GM12878 (cell line): ENCODE data around the gene SLC22A7. TPM values are rescaled to one million over a fixed set of nuclear protein-coding genes. Genes with fewer than 3 reads are reported as not detected.
A peak's percentile ranks its signal among the peaks of the same experiment; 100 is the strongest.

Source experiments
- ATAC-seq: fragments of 200-7000 bp; cut with Tn5 transposase; 3 replicates; pipeline ENCODE4 v1.9.1; 2020; ENCODE audit warnings: mild to moderate bottlenecking, moderate library complexity
- BruUV-seq: library from RNA; stranded (reverse); fragments of 400-500 nt; replicated peaks from 2 replicates; lab custom pipeline; 2021; lab: Mats Ljungman, UMichigan
- CTCF ChIA-PET: fragments of 300-600 bp; sonication (Branson Sonifier 250); formaldehyde crosslinking; extraction: SDS; loops from one replicate; lab custom pipeline; 2021; ENCODE audit warnings: inconsistent platforms; lab: Yijun Ruan, JAX
- POLR2A ChIA-PET: fragments of 350-600 bp; formaldehyde crosslinking; extraction: SDS; loops from one replicate; lab custom pipeline; 2021; ENCODE audit warnings: inconsistent platforms; lab: Charles Lee
- RAD21 ChIA-PET: fragments of 300-600 bp; sonication (Branson Sonifier 250); formaldehyde crosslinking; loops from one replicate; lab custom pipeline; 2023; ENCODE audit warnings: antibody characterized with exemption; ENCODE audit not compliant: unreplicated experiment; lab: Charles Lee
- SMC1A ChIA-PET: fragments of 300-600 bp; sonication (Branson Sonifier 250); formaldehyde crosslinking; loops from one replicate; lab custom pipeline; 2023; ENCODE audit not compliant: unreplicated experiment, uncharacterized antibody; lab: Charles Lee
- DNase-seq: peaks from one replicate; pipeline ENCODE4 v3.0.0-alpha.2; 2011; ENCODE audit warnings: low read depth, low spot score
- FAIRE-seq: peaks from 3 replicates; lab custom pipeline; 2011; peaks lifted over from hg19 to GRCh38; lab: Jason Lieb, UNC
- H2AFZ ChIP-seq: 2 replicates; pipeline ENCODE4 v1.6.0; 2011; ENCODE audit warnings: low read depth, low read length, control low read depth; ENCODE audit not compliant: control insufficient read depth
- H3K27ac ChIP-seq: 2 replicates; pipeline ENCODE4 v1.5.1; 2011; ENCODE audit warnings: control low read depth; ENCODE audit not compliant: control insufficient read depth, insufficient read depth
- H3K27me3 ChIP-seq, 2 experiments: replicated peaks in 1 of 2; 2 replicates each; pipeline versions ENCODE4 v1.6.0 to v1.6.1; 2011; ENCODE audit warnings: low read length in 1 of 2; ENCODE audit not compliant: control insufficient read depth in 2 of 2, insufficient read depth in 2 of 2
- H3K36me3 ChIP-seq, 2 experiments: 2 replicates each; pipeline ENCODE4 v1.5.1; 2011; ENCODE audit warnings: low read length in 1 of 2; ENCODE audit not compliant: control insufficient read depth in 2 of 2, insufficient read depth in 2 of 2
- H3K4me1 ChIP-seq: 2 replicates; pipeline ENCODE4 v1.6.1; 2011; ENCODE audit warnings: mild to moderate bottlenecking, low read length, moderate library complexity, mixed read lengths; ENCODE audit not compliant: control insufficient read depth, insufficient read depth
- H3K4me2 ChIP-seq: 2 replicates; pipeline ENCODE4 v1.6.0; 2011; ENCODE audit warnings: control low read depth; ENCODE audit not compliant: control insufficient read depth, insufficient read depth
- H3K4me3 ChIP-seq: fragments of 200-600 bp; sonication (generic); 2 replicates; pipeline ENCODE4 v1.5.1; 2016
- H3K79me2 ChIP-seq: 2 replicates; pipeline ENCODE4 v1.6.0; 2011; ENCODE audit warnings: low read length; ENCODE audit not compliant: control insufficient read depth, insufficient read depth
- H3K9ac ChIP-seq: 2 replicates; pipeline ENCODE4 v1.8.0; 2011; ENCODE audit warnings: low read length, control low read depth, mixed read lengths; ENCODE audit not compliant: control insufficient read depth, insufficient read depth
- H3K9me3 ChIP-seq: replicated peaks from 3 replicates; pipeline ENCODE4 v1.5.1; 2011; ENCODE audit warnings: mild to moderate bottlenecking, low read length; ENCODE audit not compliant: control insufficient read depth, insufficient read depth
- H4K20me1 ChIP-seq: 2 replicates; pipeline ENCODE4 v1.6.0; 2011; ENCODE audit not compliant: control insufficient read depth, insufficient read depth
- ASH2L ChIP-seq: fragments of 300-600, 200-600 bp; sonication (generic); IDR thresholded peaks from 2 replicates; pipeline ENCODE4 v1.6.1; 2017; ENCODE audit warnings: low read depth, mild to moderate bottlenecking, borderline replicate concordance
- BACH1 ChIP-seq: fragments of 450-650 bp; IDR thresholded peaks from 2 replicates; pipeline ENCODE4 v1.6.1; 2017; ENCODE audit warnings: mild to moderate bottlenecking, borderline replicate concordance
- CTCF ChIP-seq, 3 experiments: IDR thresholded peaks in 2 of 3; conservative IDR thresholded peaks in 1 of 3; 2 replicates each; pipeline ENCODE4 v1.5.1; 2011; ENCODE audit warnings: low read depth in 3 of 3, low read length in 3 of 3, mild to moderate bottlenecking in 3 of 3, control low read depth in 2 of 3, moderate library complexity in 2 of 3, inconsistent platforms in 1 of 3, mixed read lengths in 1 of 3; ENCODE audit not compliant: control insufficient read depth in 2 of 3, insufficient read depth in 1 of 3; ENCODE audit errors: extremely low read depth in 1 of 3
- ETV6 ChIP-seq, 2 experiments: fragments of 450-650 bp in 1 of 2; IDR thresholded peaks in 1 of 2; conservative IDR thresholded peaks in 1 of 2; 2 replicates each; pipeline ENCODE4 v1.6.1; 2014; ENCODE audit warnings: antibody characterized with exemption in 1 of 2, borderline replicate concordance in 1 of 2, low read depth in 1 of 2, mild to moderate bottlenecking in 1 of 2, moderate library complexity in 1 of 2
- RUNX3 ChIP-seq: IDR thresholded peaks from 2 replicates; pipeline ENCODE4 v1.6.1; 2012; ENCODE audit warnings: low read length, inconsistent platforms
- SREBF1 ChIP-seq: IDR thresholded peaks from 2 replicates; pipeline ENCODE4 v1.6.1; 2012; ENCODE audit warnings: mild to moderate bottlenecking, low read length
- SRF ChIP-seq, 2 experiments: IDR thresholded peaks; 2 replicates each; pipeline ENCODE4 v1.6.1; 2011; ENCODE audit warnings: low read depth in 2 of 2, low read length in 2 of 2, mild to moderate bottlenecking in 1 of 2, moderate library complexity in 1 of 2
- TAF1 ChIP-seq: IDR thresholded peaks from 2 replicates; pipeline ENCODE4 v1.6.1; 2011; ENCODE audit warnings: mild to moderate bottlenecking, low read depth, low read length, borderline replicate concordance
- TCF3 ChIP-seq: IDR thresholded peaks from 2 replicates; pipeline ENCODE4 v1.6.1; 2012; ENCODE audit warnings: low read depth, mild to moderate bottlenecking, low read length, borderline replicate concordance; ENCODE audit not compliant: insufficient read depth
- USF2 ChIP-seq: IDR thresholded peaks from 2 replicates; pipeline ENCODE4 v1.6.1; 2011; ENCODE audit warnings: low read depth, low read length, improper control_type of control experiment, borderline replicate concordance
- ZNF217 ChIP-seq: fragments of 450-650 bp; IDR thresholded peaks from 2 replicates; pipeline ENCODE4 v1.6.1; 2017; ENCODE audit warnings: antibody characterized with exemption, mild to moderate bottlenecking
- WGBS: methylation state at CpG from one replicate; pipeline ENCODE4 v1.1.6; 2016; ENCODE audit warnings: low lambda C conversion rate; ENCODE audit not compliant: insufficient replicate concordance, insufficient coverage; ENCODE audit errors: missing lambda C conversion rate; 5-methylcytosine and 5-hydroxymethylcytosine counted together
- in situ Hi-C: fragments of 300-500 bp; cut with MboI; formaldehyde crosslinking; loops from 9 replicates; pipeline ENCODE4 v1.14.3; 2018; ENCODE audit warnings: mixed read lengths
- intact Hi-C: fragments of 100-400 bp; cut with micrococcal nuclease; formaldehyde crosslinking; loops from one replicate; pipeline ENCODE4 v1.14.2; 2022; ENCODE audit not compliant: unreplicated experiment
- polyA plus RNA-seq, 11 experiments: library from polyadenylated mRNA; depleted of rRNA in 4 of 11; unstranded in 6 of 11; stranded (reverse) in 5 of 11; fragments of >200 nt; fragmentation: Nextera tagmentation in 4 of 11; fragmentation: Illumina TruSeq in 1 of 11; extraction: Ambion mirVana in 4 of 11; extraction: Trizol in 1 of 11; gene quantifications; 1 replicate in 1 of 11; 2 replicates in 10 of 11; pipeline versions ENCODE4 v1.2.1 to v1.2.3, GENCODE V29; 2011 to 2016; ENCODE audit warnings: inconsistent platforms in 2 of 11, missing spikeins in 2 of 11, low read depth in 1 of 11
- total RNA-seq, 4 experiments: library from RNA; depleted of rRNA in 3 of 4; stranded (reverse); fragments of >200 nt in 3 of 4; fragmentation: Illumina TruSeq in 1 of 4; extraction: Trizol in 1 of 4; gene quantifications; 2 replicates each; pipeline versions ENCODE4 v1.2.1 to v1.2.3, GENCODE V29; 2013 to 2021

Gene SLC22A7
- total and polyA plus RNA-seq, 10 of the 15 experiments (the other 5 are each of a cell fraction or from before 2014, with no cell fraction given): 0.08 to 0.31 TPM; not detected in 8

GRCh38 chr6:43268782-43269272, 29.2 kb upstream of the SLC22A7 start:
- DNase-seq: no peak

More at GRCh38 chr6:43268782-43269272, 29.2 kb upstream of the SLC22A7 start:
- H3K4me3 ChIP-seq: no peak overlapping the region
- H3K36me3 ChIP-seq: no peaks in the 10 kb centered on the region
- no peak for TF ChIP-seq BACH1
- no peak for TF ChIP-seq TAF1
- no peak for TF ChIP-seq USF2
- TF ChIP-seq ZNF217: no peak
- no peak for TF ChIP-seq CTCF (IDR thresholded peaks at IDR 0.05 in 2 of 3, conservative IDR thresholded peaks at IDR 0.05 in 1 of 3; ENCODE audit: control insufficient read depth in 2 of 3, extremely low read depth in 1 of 3, insufficient read depth in 1 of 3, low read depth in 3 of 3, low read length in 3 of 3)
- TF ChIP-seq ETV6 (conservative IDR thresholded peaks at IDR 0.05 in 1 of 2, IDR thresholded peaks at IDR 0.05 in 1 of 2; ENCODE audit: borderline replicate concordance in 1 of 2, low read depth in 1 of 2): no peak
- no peak for TF ChIP-seq SREBF1
- TF ChIP-seq RUNX3: no peak
- no peak for TF ChIP-seq TCF3
- no peak for TF ChIP-seq SRF (IDR thresholded peaks at IDR 0.05; ENCODE audit: low read depth in 2 of 2, low read length in 2 of 2)
- no peak for TF ChIP-seq ASH2L
- no peaks in the 10 kb centered on the region for H4K20me1 ChIP-seq
- ATAC-seq (no peak), FAIRE-seq (no peak)
- no peaks in the 10 kb centered on the region for H3K79me2 ChIP-seq
- peak overlapping the region; percentile 69; the same call in 1 of the 2 replicates for H2AFZ ChIP-seq
- H3K27me3 ChIP-seq: no peaks in the 10 kb centered on the region
- whole genome bisulfite sequencing: 82% methylated on average over 10 of the region's 10 CpGs
- H3K9ac ChIP-seq: no peak overlapping the region
- no peak overlapping the region for H3K27ac ChIP-seq
- intact Hi-C loops: no loop called here
- CTCF ChIA-PET: interaction anchor here (0.7 to 3.2 kb wide), 12 partner anchors 40 to 238 kb away, joined by 3 to 15 read pairs (median 3); partner anchors contain the start of gene CRIP3
- RAD21 ChIA-PET: interaction anchor here (1.0 to 2.1 kb wide), 8 partner anchors 73 to 241 kb away, joined by 3 to 9 read pairs (median 4); partner anchors contain the start of gene ZNF318
- no TSS peak for BruUV-seq
- H3K4me1 ChIP-seq: peaks cover 19% of the 10 kb centered on the region
- SMC1A ChIA-PET: interaction anchor here (0.7 to 2.5 kb wide), 15 partner anchors 8 to 305 kb away, joined by 3 to 10 read pairs (median 4); partner anchors contain the start of gene CRIP3
- peak overlapping the region; percentile 85; the same call in 1 of the 2 replicates for H3K4me2 ChIP-seq
- H3K9me3 ChIP-seq: no peaks in the 10 kb centered on the region
- POLR2A ChIA-PET: interaction anchor here (0.5 to 1.6 kb wide), 4 partner anchors 54 to 101 kb away, joined by 3 to 6 read pairs (median 4); partner anchors contain the start of gene ZNF318
- in situ Hi-C loops: no loop called here
